IMR-90 (cell line): ENCODE data around the gene NAPA. TPM values are rescaled to one million over a fixed set of nuclear protein-coding genes. Genes with fewer than 3 reads are reported as not detected.

Experiments used
- ATAC-seq: fragments of 200-7000 bp; cut with Tn5 transposase; 2 replicates; pipeline ENCODE4 v1.9.1; 2020; ENCODE audit warnings: low read depth, mild to moderate bottlenecking, moderate library complexity
- BruUV-seq: library from RNA; stranded (reverse); fragments of 400-500 nt; replicated peaks from 2 replicates; lab custom pipeline; 2021; lab: Mats Ljungman, UMichigan
- CTCF ChIA-PET: fragments of 300-600 bp; formaldehyde crosslinking; extraction: SDS; loops from one replicate; lab custom pipeline; 2021; ENCODE audit warnings: antibody characterized with exemption; lab: Yijun Ruan, JAX
- POLR2A ChIA-PET: fragments of 300-600 bp; sonication (Branson Sonifier 250); formaldehyde crosslinking; loops from one replicate; lab custom pipeline; 2022; ENCODE audit warnings: antibody characterized with exemption; ENCODE audit not compliant: unreplicated experiment; lab: Charles Lee
- DNase-seq: peaks from one replicate; pipeline ENCODE4 v3.0.0; 2013
- H2AFZ ChIP-seq: replicated peaks from 2 replicates; pipeline ENCODE3; 2013; ENCODE audit warnings: low read length, mild to moderate bottlenecking; ENCODE audit not compliant: poor library complexity
- H2AK5ac ChIP-seq: 2 replicates; pipeline ENCODE4 v1.6.1; 2013; ENCODE audit warnings: low read depth, low read length, inconsistent platforms
- H2AK9ac ChIP-seq: replicated peaks from 2 replicates; pipeline ENCODE3; 2013; ENCODE audit warnings: mild to moderate bottlenecking, low read depth, low read length, moderate library complexity; ENCODE audit not compliant: poor library complexity
- H2BK120ac ChIP-seq: 2 replicates; pipeline ENCODE4 v1.6.1; 2013; ENCODE audit warnings: low read depth, low read length, inconsistent platforms
- H2BK15ac ChIP-seq: 3 replicates; pipeline ENCODE4 v1.6.1; 2013; ENCODE audit warnings: low read depth, low read length, inconsistent platforms
- H2BK20ac ChIP-seq: 2 replicates; pipeline ENCODE4 v1.6.1; 2013; ENCODE audit warnings: low read depth, mild to moderate bottlenecking, inconsistent platforms, low read length, moderate library complexity
- H2BK5ac ChIP-seq: 2 replicates; pipeline ENCODE4 v1.6.1; 2013; ENCODE audit warnings: mild to moderate bottlenecking, low read depth, low read length, inconsistent platforms; ENCODE audit not compliant: poor library complexity, severe bottlenecking
- H3K14ac ChIP-seq: replicated peaks from 2 replicates; pipeline ENCODE4 v1.6.1; 2013; ENCODE audit warnings: low read depth, low read length, inconsistent platforms
- H3K18ac ChIP-seq: 2 replicates; pipeline ENCODE4 v1.6.1; 2013; ENCODE audit warnings: low read depth, low read length, control low read depth
- H3K23ac ChIP-seq: 2 replicates; pipeline ENCODE4 v1.6.1; 2013; ENCODE audit warnings: low read depth, low read length, inconsistent platforms
- H3K27ac ChIP-seq: 2 replicates; pipeline ENCODE4 v1.5.1; 2013; ENCODE audit warnings: mild to moderate bottlenecking, control low read depth, low read length; ENCODE audit not compliant: insufficient read depth
- H3K27me3 ChIP-seq: 2 replicates; pipeline ENCODE4 v1.6.1; 2013; ENCODE audit warnings: low read length; ENCODE audit not compliant: control insufficient read depth, insufficient read depth
- H3K36me3 ChIP-seq: 2 replicates; pipeline ENCODE4 v1.6.1; 2013; ENCODE audit warnings: low read length, mixed read lengths; ENCODE audit not compliant: control insufficient read depth, insufficient read depth
- H3K4ac ChIP-seq: 2 replicates; pipeline ENCODE4 v1.6.1; 2013; ENCODE audit warnings: low read depth, low read length, inconsistent platforms
- H3K4me1 ChIP-seq: 2 replicates; pipeline ENCODE4 v1.6.1; 2013; ENCODE audit warnings: low read length, mixed read lengths; ENCODE audit not compliant: control insufficient read depth, insufficient read depth
- H3K4me2 ChIP-seq: 2 replicates; pipeline ENCODE4 v1.6.1; 2013; ENCODE audit warnings: low read depth, mild to moderate bottlenecking, control low read depth, low read length, moderate library complexity
- H3K4me3 ChIP-seq: 2 replicates; pipeline ENCODE4 v1.5.1; 2013; ENCODE audit warnings: low read depth, mild to moderate bottlenecking, control low read depth, low read length, moderate library complexity; ENCODE audit not compliant: insufficient read depth
- H3K56ac ChIP-seq: 2 replicates; pipeline ENCODE4 v1.6.1; 2013; ENCODE audit warnings: low read length, inconsistent platforms; ENCODE audit not compliant: insufficient read depth; ENCODE audit errors: extremely low read depth
- H3K79me1 ChIP-seq, 2 experiments: 2 replicates each; pipeline ENCODE4 v1.6.1; 2013; ENCODE audit warnings: low read length in 2 of 2, inconsistent platforms in 1 of 2, low read depth in 1 of 2
- H3K9ac ChIP-seq: 2 replicates; pipeline ENCODE4 v1.6.1; 2013; ENCODE audit warnings: low read depth, low read length, control low read depth
- H3K9me1 ChIP-seq: 2 replicates; pipeline ENCODE4 v1.6.1; 2013; ENCODE audit warnings: low read length, inconsistent platforms; ENCODE audit not compliant: insufficient read depth
- H3K9me3 ChIP-seq: 2 replicates; pipeline ENCODE4 v1.6.1; 2013; ENCODE audit warnings: low read length; ENCODE audit not compliant: control insufficient read depth, insufficient read depth
- H4K20me1 ChIP-seq: 2 replicates; pipeline ENCODE4 v1.6.1; 2013; ENCODE audit warnings: low read length, inconsistent platforms; ENCODE audit not compliant: insufficient read depth
- H4K5ac ChIP-seq: 2 replicates; pipeline ENCODE4 v1.6.1; 2013; ENCODE audit warnings: mild to moderate bottlenecking, low read depth, low read length, control low read depth
- H4K8ac ChIP-seq, 2 experiments: 2 replicates each; pipeline ENCODE4 v1.6.1; 2013; ENCODE audit warnings: low read depth in 2 of 2, low read length in 2 of 2, control low read depth in 1 of 2, inconsistent platforms in 1 of 2
- H4K91ac ChIP-seq: 2 replicates; pipeline ENCODE4 v1.6.1; 2013; ENCODE audit warnings: low read depth, low read length, inconsistent platforms; ENCODE audit not compliant: insufficient read depth
- BHLHE40 ChIP-seq: fragments of 150-350 bp; IDR thresholded peaks from 2 replicates; pipeline ENCODE4 v1.6.1; 2016; ENCODE audit warnings: mild to moderate bottlenecking, low read depth, low read length
- CEBPB ChIP-seq: IDR thresholded peaks from 2 replicates; pipeline ENCODE4 v1.6.1; 2012; ENCODE audit warnings: low read depth, low read length, improper control_type of control experiment
- CTCF ChIP-seq: conservative IDR thresholded peaks from 2 replicates; pipeline ENCODE4 v1.5.1; 2012; ENCODE audit warnings: mild to moderate bottlenecking, low read depth, low read length, improper control_type of control experiment
- NFE2L2 ChIP-seq: fragments of 150-350 bp; IDR thresholded peaks from 2 replicates; pipeline ENCODE4 v1.6.1; 2016; ENCODE audit warnings: low read depth, mild to moderate bottlenecking, low read length
- RFX5 ChIP-seq: IDR thresholded peaks from 2 replicates; pipeline ENCODE4 v1.8.0; 2012; ENCODE audit warnings: low read depth, mild to moderate bottlenecking, low read length, moderate library complexity
- WGBS, 2 experiments: methylation state at CpG; one replicate each; pipeline versions ENCODE4 v1.1.5 to v1.1.7; 2013; ENCODE audit warnings: missing lambda C conversion rate in 2 of 2; ENCODE audit not compliant: insufficient read length in 1 of 2; ENCODE audit errors: extremely low coverage in 2 of 2; 5-methylcytosine and 5-hydroxymethylcytosine counted together
- dilution Hi-C: fragments of 300-500 bp; cut with HindIII; formaldehyde crosslinking; loops from one replicate; pipeline ENCODE4 v1.14.3; 2018; ENCODE audit warnings: low sequenced_read_pairs; ENCODE audit not compliant: unreplicated experiment
- in situ Hi-C: fragments of 300-500 bp; cut with MboI; formaldehyde crosslinking; loops from 3 replicates; pipeline ENCODE4 v1.14.3; 2019; ENCODE audit warnings: low sequenced_read_pairs, inconsistent platforms, mixed read lengths
- intact Hi-C: fragments of 100-400 bp; cut with micrococcal nuclease; formaldehyde crosslinking; loops from 2 replicates; pipeline ENCODE4 v1.10.0; 2022
- polyA plus RNA-seq, 3 experiments: library from polyadenylated mRNA; depleted of rRNA; stranded (reverse); fragments of >200 nt; gene quantifications; 2 replicates each; pipeline ENCODE4 v1.2.3, GENCODE V29; 2012; ENCODE audit warnings: low replicate concordance in 1 of 3
- total RNA-seq: library from RNA; depleted of rRNA; stranded (reverse); fragments of >200 nt; gene quantifications from 2 replicates; pipeline ENCODE4 v1.2.3, GENCODE V29; 2012

NAPA gene
- total and polyA plus RNA-seq, 2 of the 4 experiments (the other 2 are of a cell fraction): 76.4 to 126 TPM

GRCh38 chr19:47526798-47527197 is 11.9 kb upstream of the NAPA start:
- no peak overlapping the region for H3K18ac ChIP-seq
- no peak overlapping the region for H3K56ac ChIP-seq
- no peak overlapping the region for H3K14ac ChIP-seq
- no peaks in the 10 kb centered on the region for H3K79me1 ChIP-seq
- H3K4me2 ChIP-seq: no peak overlapping the region
- H4K8ac ChIP-seq: no peak overlapping the region
- H2BK120ac ChIP-seq: no peak overlapping the region
- H2BK15ac ChIP-seq: no peak overlapping the region
- H3K9me3 ChIP-seq: no peaks in the 10 kb centered on the region
- H3K9ac ChIP-seq: no peak overlapping the region
- H2BK5ac ChIP-seq: no peak overlapping the region
- H3K23ac ChIP-seq: no peak overlapping the region
- no peaks in the 10 kb centered on the region for H3K36me3 ChIP-seq
- no peak overlapping the region for H4K91ac ChIP-seq
- H2AK9ac ChIP-seq: no peak overlapping the region
- dilution Hi-C loops (no loop called here), in situ Hi-C loops (no loop called here), intact Hi-C loops (no loop called here)
- no peak overlapping the region for H4K5ac ChIP-seq
- no peaks in the 10 kb centered on the region; the same call in 1 of the 2 replicates for H3K9me1 ChIP-seq
- no peak overlapping the region for H3K27ac ChIP-seq
- H3K4ac ChIP-seq: no peak overlapping the region
- H2AK5ac ChIP-seq: no peak overlapping the region
- ChIA-PET CTCF (no interaction called here), POLR2A (no interaction called here)
- no peak overlapping the region for H3K4me3 ChIP-seq
- H2AFZ ChIP-seq: no peak overlapping the region
- BruUV-seq: no TSS peak
- no peak for ATAC-seq
- no peak for DNase-seq
- peaks cover 28% of the 10 kb centered on the region for H3K27me3 ChIP-seq
- TF ChIP-seq BHLHE40: no peak
- TF ChIP-seq NFE2L2: no peak
- no peak for TF ChIP-seq CTCF
- TF ChIP-seq RFX5: no peak
- TF ChIP-seq CEBPB: no peak
- WGBS, 2 experiments: no CpG with 5 or more reads among the region's 3 CpGs
- H4K20me1 ChIP-seq: no peaks in the 10 kb centered on the region
- H3K4me1 ChIP-seq: peaks cover 2% of the 10 kb centered on the region; the same call in 1 of the 2 replicates
- H2BK20ac ChIP-seq: no peak overlapping the region
